Keratinocyte (primary cell): ENCODE measurements around the gene GFRA4. TPM values are rescaled to one million over a fixed set of nuclear protein-coding genes. Genes with fewer than 3 reads are reported as not detected.

Experiments used
- DNase-seq: peaks from one replicate; pipeline ENCODE4 v3.0.0-alpha.2; 2011; ENCODE audit warnings: low read depth, missing footprints, low spot score
- FAIRE-seq: peaks from 2 replicates; lab custom pipeline; 2011; peaks lifted over from hg19 to GRCh38; lab: Jason Lieb, UNC
- H2AFZ ChIP-seq: 2 replicates; pipeline ENCODE4 v1.6.0; 2012; ENCODE audit warnings: low read length, control low read depth, inconsistent platforms; ENCODE audit not compliant: control insufficient read depth
- H3K27ac ChIP-seq: 2 replicates; pipeline ENCODE4 v1.5.1; 2011; ENCODE audit warnings: low read length; ENCODE audit not compliant: control insufficient read depth, insufficient read depth
- H3K27me3 ChIP-seq: 3 replicates; pipeline ENCODE4 v1.6.0; 2011; ENCODE audit warnings: low read length; ENCODE audit not compliant: control insufficient read depth, insufficient read depth; ENCODE audit errors: extremely low read depth
- H3K36me3 ChIP-seq, 2 experiments: 2 replicates in 1 of 2; 3 replicates in 1 of 2; pipeline ENCODE4 v1.5.1; 2011; ENCODE audit warnings: low read length in 2 of 2, mild to moderate bottlenecking in 1 of 2; ENCODE audit not compliant: control insufficient read depth in 2 of 2, insufficient read depth in 2 of 2; ENCODE audit errors: extremely low read depth in 1 of 2
- H3K4me1 ChIP-seq: 3 replicates; pipeline ENCODE4 v1.5.1; 2011; ENCODE audit warnings: low read length; ENCODE audit not compliant: control insufficient read depth, insufficient read depth; ENCODE audit errors: extremely low read depth
- H3K4me2 ChIP-seq: 3 replicates; pipeline ENCODE4 v1.6.0; 2011; ENCODE audit warnings: low read depth, low read length; ENCODE audit not compliant: control insufficient read depth, insufficient read depth; ENCODE audit errors: extremely low read depth
- H3K4me3 ChIP-seq, 3 experiments: fragments of 200-600 bp in 1 of 3; sonication (generic) in 1 of 3; 2 replicates in 2 of 3; 3 replicates in 1 of 3; pipeline ENCODE4 v1.5.1; 2011 to 2016; ENCODE audit warnings: low read length in 3 of 3, mild to moderate bottlenecking in 3 of 3, control low read depth in 2 of 3, inconsistent platforms in 1 of 3, low read depth in 1 of 3, mixed read lengths in 1 of 3, mixed run types in 1 of 3, moderate library complexity in 1 of 3; ENCODE audit not compliant: control insufficient read depth in 2 of 3, insufficient read depth in 2 of 3; ENCODE audit errors: extremely low read depth in 1 of 3
- H3K79me2 ChIP-seq: 2 replicates; pipeline ENCODE4 v1.6.0; 2012; ENCODE audit warnings: low read length; ENCODE audit not compliant: control insufficient read depth, insufficient read depth
- H3K9ac ChIP-seq: 3 replicates; pipeline ENCODE4 v1.6.0; 2011; ENCODE audit warnings: low read length; ENCODE audit not compliant: control insufficient read depth, insufficient read depth; ENCODE audit errors: extremely low read depth
- H3K9me1 ChIP-seq: 3 replicates; pipeline ENCODE4 v1.6.0; 2011; ENCODE audit warnings: low read length; ENCODE audit not compliant: control insufficient read depth, insufficient read depth; ENCODE audit errors: extremely low read depth
- H3K9me3 ChIP-seq: 2 replicates; pipeline ENCODE4 v1.5.1; 2012; ENCODE audit warnings: low read depth, low read length; ENCODE audit not compliant: control insufficient read depth
- H4K20me1 ChIP-seq: 3 replicates; pipeline ENCODE4 v1.6.0; 2011; ENCODE audit warnings: low read length; ENCODE audit not compliant: control insufficient read depth, insufficient read depth; ENCODE audit errors: extremely low read depth
- EZH2 ChIP-seq: IDR thresholded peaks from one replicate; pipeline ENCODE4 v1.6.1; 2012; ENCODE audit warnings: inconsistent platforms, mild to moderate bottlenecking, low read length, moderate library complexity
- dilution Hi-C: fragments of 300-500 bp; cut with MboI; formaldehyde crosslinking; loops from one replicate; pipeline ENCODE4 v1.7.0; 2020; ENCODE audit warnings: low sequenced_read_pairs; ENCODE audit not compliant: extremely low pct_ligation_motif_present
- polyA plus RNA-seq, 5 experiments: library from polyadenylated mRNA; depleted of rRNA in 3 of 5; stranded (reverse) in 3 of 5; stranded (forward) in 1 of 5; unstranded in 1 of 5; fragments of >200 nt; gene quantifications; 1 replicate in 1 of 5; 2 replicates in 3 of 5; 3 replicates in 1 of 5; pipeline versions ENCODE4 v1.2.1 to v1.2.3, GENCODE V29; 2011 to 2012; ENCODE audit warnings: missing spikeins in 2 of 5, low read depth in 1 of 5, low replicate concordance in 1 of 5
- TF ChIP-seq, protein P1 (sequence below), 3 experiments: IDR thresholded peaks in 1 of 3; conservative IDR thresholded peaks in 1 of 3; optimal IDR thresholded peaks in 1 of 3; 2 replicates in 2 of 3; 3 replicates in 1 of 3; pipeline versions ENCODE3 to v1.5.1; 2011; ENCODE audit warnings: low read length in 3 of 3, mild to moderate bottlenecking in 3 of 3, moderate library complexity in 2 of 3, control low read depth in 1 of 3, inconsistent platforms in 1 of 3; ENCODE audit not compliant: insufficient read depth in 2 of 3; ENCODE audit errors: extremely low read depth in 1 of 3

Gene GFRA4
- polyA plus RNA-seq, 1 donor (not counting 4 experiments of a cell fraction or from before 2014, with no cell fraction given) = not detected

DNA sequence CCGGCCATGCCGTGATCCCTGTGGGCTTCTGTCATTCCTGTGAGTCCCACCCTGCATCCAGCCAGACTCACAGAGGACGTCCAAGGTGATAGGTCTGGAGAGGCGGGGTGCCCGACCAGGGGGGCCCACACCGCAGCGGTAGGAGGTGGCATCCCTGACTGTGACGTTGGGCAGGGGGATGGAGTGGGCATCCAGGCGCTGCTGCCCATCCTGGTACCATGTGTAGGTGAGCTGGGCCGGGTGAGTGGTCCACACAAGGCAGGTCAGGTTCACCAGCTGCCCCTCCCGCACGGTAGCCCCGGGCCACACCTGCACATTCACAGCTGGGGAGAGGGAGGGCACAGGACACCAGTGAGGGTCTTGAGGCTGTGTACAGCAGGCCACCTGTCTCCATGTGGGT is 30.2 kb upstream of the GFRA4 start:
- no peaks in the 10 kb centered on the region for H3K27me3 ChIP-seq
- H3K9ac ChIP-seq = no peak overlapping the region
- dilution Hi-C loops = no loop called here
- H3K27ac ChIP-seq = no peak overlapping the region
- no peak overlapping the region for H2AFZ ChIP-seq
- no peaks in the 10 kb centered on the region for H3K4me1 ChIP-seq
- no peaks in the 10 kb centered on the region for H4K20me1 ChIP-seq
- H3K4me2 ChIP-seq = no peak overlapping the region
- no peak for TF ChIP-seq EZH2
- TF ChIP-seq, protein P1, sequence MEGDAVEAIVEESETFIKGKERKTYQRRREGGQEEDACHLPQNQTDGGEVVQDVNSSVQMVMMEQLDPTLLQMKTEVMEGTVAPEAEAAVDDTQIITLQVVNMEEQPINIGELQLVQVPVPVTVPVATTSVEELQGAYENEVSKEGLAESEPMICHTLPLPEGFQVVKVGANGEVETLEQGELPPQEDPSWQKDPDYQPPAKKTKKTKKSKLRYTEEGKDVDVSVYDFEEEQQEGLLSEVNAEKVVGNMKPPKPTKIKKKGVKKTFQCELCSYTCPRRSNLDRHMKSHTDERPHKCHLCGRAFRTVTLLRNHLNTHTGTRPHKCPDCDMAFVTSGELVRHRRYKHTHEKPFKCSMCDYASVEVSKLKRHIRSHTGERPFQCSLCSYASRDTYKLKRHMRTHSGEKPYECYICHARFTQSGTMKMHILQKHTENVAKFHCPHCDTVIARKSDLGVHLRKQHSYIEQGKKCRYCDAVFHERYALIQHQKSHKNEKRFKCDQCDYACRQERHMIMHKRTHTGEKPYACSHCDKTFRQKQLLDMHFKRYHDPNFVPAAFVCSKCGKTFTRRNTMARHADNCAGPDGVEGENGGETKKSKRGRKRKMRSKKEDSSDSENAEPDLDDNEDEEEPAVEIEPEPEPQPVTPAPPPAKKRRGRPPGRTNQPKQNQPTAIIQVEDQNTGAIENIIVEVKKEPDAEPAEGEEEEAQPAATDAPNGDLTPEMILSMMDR (optimal IDR thresholded peaks at IDR 0.05 in 1 of 3, IDR thresholded peaks at IDR 0.05 in 1 of 3, conservative IDR thresholded peaks at IDR 0.05 in 1 of 3; ENCODE audit: extremely low read depth in 1 of 3, insufficient read depth in 2 of 3, low read length in 3 of 3) = no peak
- DNase-seq = no peak
- no peak for FAIRE-seq
- H3K36me3 ChIP-seq = no peaks in the 10 kb centered on the region
- H3K9me3 ChIP-seq = no peaks in the 10 kb centered on the region
- no peaks in the 10 kb centered on the region for H3K79me2 ChIP-seq
- H3K4me3 ChIP-seq = no peak overlapping the region
- no peaks in the 10 kb centered on the region for H3K9me1 ChIP-seq

DNA sequence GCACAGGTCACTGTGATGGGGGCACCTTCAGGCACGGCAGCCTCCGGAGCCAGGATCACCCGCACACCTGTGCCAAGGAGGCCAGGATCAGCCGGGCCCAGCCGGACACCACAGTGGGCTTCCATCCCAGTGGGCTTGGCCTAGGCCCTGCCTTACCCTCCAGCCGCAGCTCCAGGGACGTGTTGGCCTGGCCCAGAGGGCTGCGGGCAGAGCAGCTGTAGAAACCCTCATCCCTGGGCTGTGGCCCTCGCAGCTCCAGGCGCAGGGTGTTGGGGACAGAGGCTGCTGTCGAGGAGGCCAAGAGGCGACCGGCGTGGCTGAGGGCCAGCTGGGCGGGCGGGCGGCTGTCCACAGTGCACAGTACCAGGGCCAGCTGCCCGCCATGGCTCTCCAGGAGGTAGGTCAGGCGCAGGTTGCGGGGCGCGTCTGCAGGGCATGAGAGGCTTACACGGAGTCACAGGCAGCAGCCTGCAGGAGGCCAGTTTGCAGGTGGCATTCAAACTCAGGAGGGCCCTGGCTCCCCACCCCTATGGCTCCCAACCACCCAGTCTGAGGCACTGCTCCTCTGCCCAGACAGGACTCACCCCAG is 29.6 kb upstream of the GFRA4 start:
- TF ChIP-seq, protein P1 (optimal IDR thresholded peaks at IDR 0.05 in 1 of 3, IDR thresholded peaks at IDR 0.05 in 1 of 3, conservative IDR thresholded peaks at IDR 0.05 in 1 of 3; ENCODE audit: extremely low read depth in 1 of 3, insufficient read depth in 2 of 3, low read length in 3 of 3) = no peak
- TF ChIP-seq EZH2 = no peak
- Histone ChIP-seq H3K9me1 (no peaks in the 10 kb centered on the region), H3K36me3 (no peaks in the 10 kb centered on the region), H3K9ac (no peak overlapping the region), H3K9me3 (no peaks in the 10 kb centered on the region), H3K27ac (no peak overlapping the region), H4K20me1 (no peaks in the 10 kb centered on the region), H3K4me3 (no peak overlapping the region), H3K79me2 (no peaks in the 10 kb centered on the region), H2AFZ (no peak overlapping the region), H3K4me1 (no peaks in the 10 kb centered on the region), H3K27me3 (no peaks in the 10 kb centered on the region), H3K4me2 (no peak overlapping the region)
- DNase-seq (no peak), FAIRE-seq (no peak)
- dilution Hi-C loops = no loop called here
